Karpas-422 (cell line): ENCODE measurements around the gene SNAP29. TPM values are rescaled to one million over a fixed set of nuclear protein-coding genes. Genes with fewer than 3 reads are reported as not detected.

Source experiments
- DNase-seq: peaks from one replicate; pipeline ENCODE4 v3.0.0-alpha.2; 2015
- H2AFZ ChIP-seq: fragments of 200-600 bp; sonication (generic); 2 replicates; pipeline ENCODE4 v1.6.1; 2014; ENCODE audit warnings: antibody characterized with exemption, low read length, mixed read lengths
- H3K27ac ChIP-seq: fragments of 200-600 bp; sonication (generic); 2 replicates; pipeline ENCODE4 v1.5.1; 2014; ENCODE audit warnings: mild to moderate bottlenecking, low read length, moderate library complexity
- H3K27me3 ChIP-seq: fragments of 200-600 bp; sonication (generic); 2 replicates; pipeline ENCODE4 v1.6.1; 2014; ENCODE audit warnings: low read length, mixed read lengths
- H3K36me3 ChIP-seq: fragments of 200-600 bp; sonication (generic); 2 replicates; pipeline ENCODE4 v1.6.1; 2014; ENCODE audit warnings: low read length, mixed read lengths; ENCODE audit not compliant: insufficient read depth
- H3K4me1 ChIP-seq: fragments of 200-600 bp; sonication (generic); 2 replicates; pipeline ENCODE4 v1.6.1; 2014; ENCODE audit warnings: mild to moderate bottlenecking, low read length, mixed read lengths
- H3K4me2 ChIP-seq: fragments of 200-600 bp; sonication (generic); 2 replicates; pipeline ENCODE4 v1.6.1; 2014; ENCODE audit warnings: low read length, low read depth, mild to moderate bottlenecking; ENCODE audit not compliant: poor library complexity, severe bottlenecking
- H3K4me3 ChIP-seq: fragments of 200-600 bp; sonication (generic); 2 replicates; pipeline ENCODE4 v1.5.1; 2014; ENCODE audit warnings: mild to moderate bottlenecking, antibody characterized with exemption, low read length, mixed read lengths
- H3K79me2 ChIP-seq: fragments of 200-600 bp; sonication (generic); 2 replicates; pipeline ENCODE4 v1.6.1; 2014; ENCODE audit warnings: mild to moderate bottlenecking, low read length, mixed read lengths
- H3K9ac ChIP-seq: fragments of 200-600 bp; sonication (generic); 2 replicates; pipeline ENCODE4 v1.6.0; 2014; ENCODE audit warnings: low read length
- H3K9me2 ChIP-seq: fragments of 200-600 bp; sonication (generic), shearing (Covaris generic); replicated peaks from 2 replicates; pipeline ENCODE4 v1.6.0; 2014; ENCODE audit warnings: mild to moderate bottlenecking, low read length, moderate library complexity; ENCODE audit not compliant: insufficient read depth
- H3K9me3 ChIP-seq: fragments of 300-700, 200-600 bp; sonication (generic); 2 replicates; pipeline ENCODE4 v1.6.1; 2014; ENCODE audit warnings: low read length, mixed read lengths
- H4K20me1 ChIP-seq: fragments of 200-600 bp; sonication (generic); 2 replicates; pipeline ENCODE4 v1.6.1; 2014; ENCODE audit warnings: mild to moderate bottlenecking, antibody characterized with exemption, low read length, low read depth; ENCODE audit not compliant: insufficient read depth
- total RNA-seq: library from RNA; depleted of rRNA; stranded (reverse); fragments of >200 nt; shearing (Covaris generic); gene quantifications from 2 replicates; pipeline ENCODE4 v1.2.3, GENCODE V29; 2014; ENCODE audit warnings: low replicate concordance

Gene SNAP29
- total RNA-seq, 1 experiment from 2014 or later = 17.4 TPM

DNA sequence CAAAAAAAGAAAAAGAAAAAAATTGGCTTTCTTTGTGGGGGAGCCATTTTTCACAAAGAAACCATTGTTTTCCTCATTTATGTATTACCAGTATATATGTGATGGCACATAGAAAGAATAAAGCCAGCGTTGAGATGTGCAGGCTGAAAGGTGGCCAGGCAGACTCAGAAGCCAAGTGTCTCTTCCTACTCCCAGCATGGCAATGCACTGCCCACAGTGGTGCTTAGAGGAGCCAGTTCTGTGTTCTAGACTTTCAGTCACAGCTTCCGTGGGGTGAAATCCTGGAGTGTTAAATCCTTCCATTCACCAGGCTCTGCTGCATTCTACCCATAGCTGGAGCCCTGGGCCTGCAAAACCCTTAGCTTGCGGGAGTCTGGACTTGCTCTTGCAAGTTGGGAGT, 18.9 kb downstream of the SNAP29 start:
- Histone ChIP-seq H3K9ac (no peak overlapping the region), H3K79me2 (no peaks in the 10 kb centered on the region), H3K9me3 (no peaks in the 10 kb centered on the region), H3K36me3 (0 out of 2 replicates have a peak, but pooled peaks cover 2% of the 10 kb centered on the region), H3K4me1 (no peaks in the 10 kb centered on the region), H3K4me2 (no peak overlapping the region), H3K27me3 (no peaks in the 10 kb centered on the region), H4K20me1 (no peaks in the 10 kb centered on the region), H3K9me2 (no peaks in the 10 kb centered on the region), H2AFZ (no peak overlapping the region), H3K27ac (no peak overlapping the region), H3K4me3 (no peak overlapping the region)
- no peak for DNase-seq

- Histone ChIP-seq H3K4me3 (no peak overlapping the region), H4K20me1 (no peaks in the 10 kb centered on the region), H3K9me2 (no peaks in the 10 kb centered on the region), H3K36me3 (no peaks in the 10 kb centered on the region), H3K79me2 (no peaks in the 10 kb centered on the region), H3K27ac (no peak overlapping the region), H3K27me3 (no peaks in the 10 kb centered on the region), H3K9me3 (no peaks in the 10 kb centered on the region), H3K4me1 (no peaks in the 10 kb centered on the region), H3K9ac (no peak overlapping the region), H3K4me2 (no peak overlapping the region), H2AFZ (no peak overlapping the region)
- DNase-seq = no peak
Measured at GRCh38 chr22:20881231-20881630, 22.4 kb downstream of the SNAP29 start.

DNA sequence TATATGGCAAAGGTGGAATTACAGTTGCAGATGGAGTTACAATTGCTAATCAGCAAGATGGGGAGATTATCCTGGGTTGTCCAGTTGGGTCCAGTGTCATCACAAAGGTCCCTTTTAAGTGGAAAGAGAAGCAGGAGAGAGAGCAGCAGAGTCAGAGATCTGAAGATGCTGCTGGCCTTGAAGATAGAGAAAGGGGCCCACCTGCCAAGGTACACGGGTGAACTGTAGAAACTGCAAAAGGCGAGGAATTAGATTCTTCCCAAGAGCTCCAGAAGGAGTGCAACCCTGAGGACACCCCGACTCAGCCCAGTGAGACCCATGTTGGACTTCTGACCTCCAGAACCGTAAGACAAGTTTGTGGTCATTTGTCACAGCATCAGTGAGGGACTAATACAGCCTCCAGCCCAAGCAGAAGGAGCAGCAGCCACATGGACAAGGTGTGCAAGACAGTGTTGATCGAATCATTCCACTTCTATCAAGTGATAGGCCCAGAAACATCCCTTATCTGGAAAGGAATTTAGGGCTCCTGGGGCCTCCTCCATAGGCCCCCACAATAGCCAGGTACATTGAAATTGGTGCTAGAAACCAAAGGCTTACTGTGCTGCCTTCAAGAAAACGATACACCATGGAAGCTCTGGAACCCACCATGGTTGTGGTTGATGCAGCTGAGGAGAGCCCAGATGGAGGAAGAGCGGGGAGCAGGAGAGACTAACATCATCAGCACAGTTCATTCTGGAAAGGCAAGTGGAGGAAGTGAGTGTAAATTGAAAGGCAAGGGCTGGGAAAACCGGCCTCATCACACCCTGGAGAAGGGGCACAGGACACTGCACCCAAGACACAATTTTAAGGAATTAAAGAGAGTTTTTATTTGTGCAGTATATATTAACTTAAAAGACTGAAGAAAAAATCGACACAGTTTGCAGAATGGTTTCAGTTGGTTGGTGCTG, 23.3 kb downstream of the SNAP29 start:
- no peak overlapping the region for H3K4me2 ChIP-seq
- H3K4me1 ChIP-seq = no peaks in the 10 kb centered on the region
- no peaks in the 10 kb centered on the region for H3K9me3 ChIP-seq
- no peak overlapping the region for H3K27ac ChIP-seq
- DNase-seq = no peak
- no peak overlapping the region for H3K4me3 ChIP-seq
- H3K79me2 ChIP-seq = no peaks in the 10 kb centered on the region
- no peaks in the 10 kb centered on the region for H3K36me3 ChIP-seq
- H3K9ac ChIP-seq = no peak overlapping the region
- H2AFZ ChIP-seq = no peak overlapping the region
- no peaks in the 10 kb centered on the region for H3K27me3 ChIP-seq
- H3K9me2 ChIP-seq = no peaks in the 10 kb centered on the region
- H4K20me1 ChIP-seq = no peaks in the 10 kb centered on the region

DNA sequence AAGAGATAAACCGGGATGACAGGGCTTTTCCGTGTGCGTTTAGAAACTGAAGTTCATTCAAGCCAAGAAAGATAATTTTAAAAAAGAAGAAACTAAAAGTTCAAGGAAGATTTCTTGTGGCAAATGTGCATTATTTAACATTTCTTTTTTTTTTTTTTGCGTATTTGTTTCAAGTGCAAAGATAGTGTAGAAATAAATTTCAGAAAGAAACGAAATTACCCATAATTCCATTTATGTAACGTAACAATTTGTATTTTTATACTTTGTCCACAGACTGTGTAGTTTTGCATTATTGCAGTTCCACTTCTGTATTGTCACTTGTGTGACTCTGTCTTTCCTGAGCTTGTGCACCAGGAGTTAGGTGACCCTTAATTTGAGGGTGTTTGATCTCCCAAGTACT, 24.0 kb downstream of the SNAP29 start:
- no peaks in the 10 kb centered on the region for H3K4me1 ChIP-seq

DNA sequence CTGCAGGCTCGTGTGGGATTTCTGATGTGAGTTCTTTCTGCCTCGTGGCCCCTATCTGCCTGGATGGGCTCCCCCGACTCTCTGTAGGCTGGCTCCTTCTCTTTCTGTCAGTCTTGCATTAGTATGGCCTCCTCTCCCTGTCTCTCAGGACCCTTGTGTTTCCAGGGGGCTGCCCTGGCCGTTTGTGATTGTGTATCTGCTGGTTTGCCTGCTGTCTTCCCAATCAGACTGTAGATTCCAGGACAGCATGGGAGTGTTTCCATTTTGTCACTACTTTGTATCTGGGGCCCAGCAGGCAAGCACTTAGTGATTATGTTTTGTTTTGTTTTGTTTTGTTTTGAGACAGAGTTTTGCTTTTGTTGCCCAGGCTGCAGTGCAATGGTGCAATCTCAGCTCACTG, 25.6 kb downstream of the SNAP29 start:
- no peak overlapping the region for H3K4me2 ChIP-seq
- H3K79me2 ChIP-seq = no peaks in the 10 kb centered on the region
- H3K4me3 ChIP-seq = no peak overlapping the region
- H3K27me3 ChIP-seq = no peaks in the 10 kb centered on the region
- H4K20me1 ChIP-seq = no peaks in the 10 kb centered on the region
- no peaks in the 10 kb centered on the region for H3K9me3 ChIP-seq
- H3K9me2 ChIP-seq = no peaks in the 10 kb centered on the region
- no peak overlapping the region for H2AFZ ChIP-seq
- no peaks in the 10 kb centered on the region for H3K4me1 ChIP-seq
- no peak overlapping the region for H3K9ac ChIP-seq
- no peak overlapping the region for H3K27ac ChIP-seq
- no peak for DNase-seq
- 0 out of 2 replicates have a peak, but pooled peaks cover 6% of the 10 kb centered on the region for H3K36me3 ChIP-seq

More for the DNA sequence above, 24.0 kb downstream of the SNAP29 start:
- Histone ChIP-seq H3K4me2 (no peak overlapping the region), H3K27ac (no peak overlapping the region), H2AFZ (no peak overlapping the region), H3K36me3 (no peaks in the 10 kb centered on the region), H3K9me2 (no peaks in the 10 kb centered on the region), H3K9ac (no peak overlapping the region), H3K4me3 (no peak overlapping the region), H3K79me2 (no peaks in the 10 kb centered on the region), H3K9me3 (no peaks in the 10 kb centered on the region), H3K27me3 (no peaks in the 10 kb centered on the region), H4K20me1 (no peaks in the 10 kb centered on the region)
- no peak for DNase-seq

DNA sequence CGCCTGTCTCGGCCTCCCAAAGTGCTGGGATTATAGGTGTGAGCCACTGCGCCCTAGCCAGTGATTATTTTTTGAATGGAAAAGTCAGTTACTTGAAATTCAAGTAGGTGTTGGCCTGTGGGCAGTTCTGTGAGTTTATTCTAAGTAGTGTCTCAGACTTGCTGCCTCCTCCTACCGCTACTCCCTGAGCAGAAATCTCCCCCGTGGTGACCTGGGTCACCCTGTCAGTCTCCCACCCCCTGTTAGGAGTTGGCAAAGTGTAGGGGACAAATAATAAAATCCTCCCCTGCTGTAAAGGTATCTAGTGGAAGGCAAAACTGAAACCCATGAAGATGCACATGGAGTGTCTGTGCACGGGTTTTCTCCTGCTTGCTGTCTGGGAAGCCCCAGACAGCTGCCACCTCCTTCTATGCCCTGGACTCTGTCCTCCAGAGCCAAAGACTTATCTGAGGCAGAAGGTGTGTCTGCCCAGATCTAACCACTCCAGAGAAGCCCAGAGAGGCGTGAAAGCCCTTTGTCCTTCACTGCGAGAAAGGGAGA, 26.3 kb downstream of the SNAP29 start:
- no peak overlapping the region for H3K4me3 ChIP-seq
- H3K4me2 ChIP-seq = no peak overlapping the region
- H2AFZ ChIP-seq = no peak overlapping the region
- no peaks in the 10 kb centered on the region for H3K9me3 ChIP-seq
- H3K27me3 ChIP-seq = no peaks in the 10 kb centered on the region
- no peaks in the 10 kb centered on the region for H3K4me1 ChIP-seq
- 0 out of 2 replicates have a peak, but pooled peaks cover 6% of the 10 kb centered on the region for H3K36me3 ChIP-seq
- no peak overlapping the region for H3K9ac ChIP-seq
- H3K79me2 ChIP-seq = no peaks in the 10 kb centered on the region
- no peak for DNase-seq
- no peaks in the 10 kb centered on the region for H3K9me2 ChIP-seq
- H3K27ac ChIP-seq = no peak overlapping the region
- H4K20me1 ChIP-seq = no peaks in the 10 kb centered on the region

- Histone ChIP-seq H3K4me2 (no peak overlapping the region), H3K4me3 (no peak overlapping the region), H3K27ac (no peak overlapping the region), H3K9me2 (no peaks in the 10 kb centered on the region), H3K79me2 (no peaks in the 10 kb centered on the region), H3K9me3 (no peaks in the 10 kb centered on the region), H3K27me3 (no peaks in the 10 kb centered on the region), H2AFZ (no peak overlapping the region), H4K20me1 (no peaks in the 10 kb centered on the region), H3K9ac (no peak overlapping the region), H3K4me1 (no peaks in the 10 kb centered on the region), H3K36me3 (0 out of 2 replicates have a peak, but pooled peaks cover 6% of the 10 kb centered on the region)
- peak; percentile 74 for DNase-seq
Measured at GRCh38 chr22:20885557-20886323, 26.9 kb downstream of the SNAP29 start.

DNA sequence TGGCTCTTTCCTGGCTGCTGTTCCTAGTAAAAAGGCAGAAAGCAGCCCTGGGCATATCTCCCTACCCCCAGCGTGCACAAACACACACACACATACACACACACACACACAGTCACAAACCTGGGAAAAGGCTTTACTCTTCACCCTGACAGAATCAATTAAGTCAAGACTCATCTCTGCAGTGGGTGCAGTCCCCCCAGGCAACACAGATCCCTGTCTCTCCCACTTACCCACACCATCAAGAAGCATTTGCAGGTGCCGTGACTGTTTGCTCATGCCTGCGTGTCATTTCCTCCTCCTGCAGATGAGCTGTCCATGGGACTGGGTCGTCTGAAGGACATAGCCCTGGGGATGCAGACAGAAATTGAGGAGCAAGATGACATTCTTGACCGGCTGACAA, 28.6 kb downstream of the SNAP29 start:
- Histone ChIP-seq H3K9me2 (no peaks in the 10 kb centered on the region), H4K20me1 (no peaks in the 10 kb centered on the region), H3K36me3 (0 out of 2 replicates have a peak, but pooled peaks cover 6% of the 10 kb centered on the region), H3K27ac (no peak overlapping the region), H3K27me3 (no peaks in the 10 kb centered on the region), H2AFZ (no peak overlapping the region), H3K9me3 (no peaks in the 10 kb centered on the region), H3K4me1 (no peaks in the 10 kb centered on the region), H3K79me2 (no peaks in the 10 kb centered on the region), H3K4me3 (no peak overlapping the region), H3K9ac (no peak overlapping the region), H3K4me2 (no peak overlapping the region)
- no peak for DNase-seq
